RPMI7951 (cell line): ENCODE results near the gene ENOX1. TPM values are rescaled to one million over a fixed set of nuclear protein-coding genes. Genes with fewer than 3 reads are reported as not detected.

ENCODE experiments used
- DNase-seq: peaks from one replicate; pipeline ENCODE4 v3.0.0-alpha.2; 2012; ENCODE audit warnings: low read depth
- total RNA-seq: library from RNA; depleted of rRNA; stranded (reverse); fragments of >200 nt; shearing (Covaris generic); gene quantifications from 2 replicates; pipeline ENCODE4 v1.2.3, GENCODE V29; 2014

ENOX1 gene
- total RNA-seq, 1 experiment from 2014 or later: 2.6 TPM

- DNase-seq: peak; percentile 79
Measured at GRCh38 chr13:43785650-43786471, 911 bp downstream of the ENOX1 start.

- no peak for DNase-seq
Measured at GRCh38 chr13:43785261-43785649, 1.5 kb downstream of the ENOX1 start.

DNA sequence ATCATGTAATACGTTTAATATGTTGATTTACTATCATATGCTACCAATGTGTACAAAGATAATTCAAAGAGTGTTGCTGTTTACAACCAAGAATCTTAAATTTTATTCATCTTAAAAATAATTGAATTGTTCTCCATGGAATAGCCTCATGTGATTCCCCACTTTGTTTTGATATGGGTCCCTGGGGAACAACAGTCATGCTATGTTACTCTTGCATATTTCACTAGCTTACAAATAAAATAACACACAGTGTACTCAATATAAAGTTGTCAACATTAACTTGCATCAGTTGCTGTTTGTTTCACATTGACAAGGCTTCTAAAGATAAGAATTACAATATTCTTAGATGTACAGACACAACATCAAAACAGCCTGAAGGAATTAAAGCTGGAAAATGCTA is 2.3 kb downstream of the ENOX1 start:
- DNase-seq: no peak

DNA sequence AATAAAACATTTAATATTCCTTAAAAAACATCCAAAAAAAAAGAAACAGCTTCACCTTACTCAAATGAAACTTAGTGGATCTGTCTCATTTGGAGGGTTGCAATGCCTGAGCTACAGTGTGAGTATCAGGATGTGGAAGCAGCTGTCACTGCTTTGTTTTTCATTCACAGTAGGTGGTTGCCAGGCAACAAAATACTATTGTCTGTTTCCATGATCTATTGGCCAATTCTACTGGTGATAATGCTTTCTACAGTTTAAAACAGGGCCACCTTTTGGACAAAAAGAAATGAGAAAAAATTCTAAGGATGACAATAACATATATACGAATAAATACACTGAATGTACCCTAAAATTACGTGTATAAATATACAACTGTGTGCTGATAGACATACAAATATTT is 3.0 kb downstream of the ENOX1 start:
- peak; percentile 68 for DNase-seq

GRCh38 chr13:43782686-43783085 is 4.1 kb downstream of the ENOX1 start:
- DNase-seq: no peak

- DNase-seq: no peak
Measured at GRCh38 chr13:43780666-43781065, 6.1 kb downstream of the ENOX1 start.

GRCh38 chr13:43776501-43777079 is 10.2 kb downstream of the ENOX1 start:
- peak; percentile 62 for DNase-seq

DNA sequence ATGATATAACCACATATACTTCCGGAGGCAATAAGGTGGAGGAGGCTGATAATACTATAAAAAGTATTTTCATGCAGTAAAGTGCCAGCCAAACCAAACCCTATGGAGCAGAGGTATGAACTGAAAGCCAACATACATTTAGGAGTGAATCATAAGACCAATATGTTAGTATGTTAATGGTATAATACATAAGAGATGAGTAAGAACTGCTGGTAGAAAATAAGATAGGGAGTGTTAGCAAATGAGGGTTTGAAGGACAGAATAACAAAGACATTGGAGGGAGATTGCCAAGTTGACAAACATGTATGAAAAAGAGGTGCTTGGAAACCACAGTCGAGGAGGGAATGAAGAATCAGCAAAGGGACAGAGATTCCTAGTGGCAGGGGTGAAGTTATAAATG is 10.8 kb downstream of the ENOX1 start:
- DNase-seq: no peak

- no peak for DNase-seq
Measured at GRCh38 chr13:43773602-43774001, 13.2 kb downstream of the ENOX1 start.

- no peak for DNase-seq
Measured at GRCh38 chr13:43770871-43771270, 15.9 kb downstream of the ENOX1 start.

GRCh38 chr13:43769529-43769928 is 17.2 kb downstream of the ENOX1 start:
- DNase-seq: no peak

- DNase-seq: peak; percentile 6
Measured at GRCh38 chr13:43767341-43767931, 19.3 kb downstream of the ENOX1 start.

GRCh38 chr13:43766725-43767124 is 20.0 kb downstream of the ENOX1 start:
- DNase-seq: no peak

DNA sequence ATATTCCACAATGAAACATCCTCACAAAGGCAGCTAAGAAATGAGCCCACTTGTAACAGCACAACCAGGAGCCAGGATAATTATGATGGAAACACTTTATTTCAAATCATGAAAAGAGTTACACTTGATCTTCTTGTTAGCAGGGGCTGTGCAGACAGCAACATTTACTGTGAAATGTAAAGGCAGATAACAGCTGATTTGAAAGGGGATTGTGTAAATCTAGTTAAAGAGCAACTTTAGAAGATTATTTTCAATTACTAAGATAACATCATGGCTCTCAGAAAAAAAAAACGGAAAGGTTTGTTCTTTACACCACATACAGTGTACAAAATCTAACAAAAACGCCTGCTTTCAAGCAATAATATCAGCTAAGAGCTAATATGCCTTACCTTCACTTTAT is 22.4 kb downstream of the ENOX1 start:
- DNase-seq: no peak

- no peak for DNase-seq
Measured at GRCh38 chr13:43763143-43763759, 23.5 kb downstream of the ENOX1 start.

DNA sequence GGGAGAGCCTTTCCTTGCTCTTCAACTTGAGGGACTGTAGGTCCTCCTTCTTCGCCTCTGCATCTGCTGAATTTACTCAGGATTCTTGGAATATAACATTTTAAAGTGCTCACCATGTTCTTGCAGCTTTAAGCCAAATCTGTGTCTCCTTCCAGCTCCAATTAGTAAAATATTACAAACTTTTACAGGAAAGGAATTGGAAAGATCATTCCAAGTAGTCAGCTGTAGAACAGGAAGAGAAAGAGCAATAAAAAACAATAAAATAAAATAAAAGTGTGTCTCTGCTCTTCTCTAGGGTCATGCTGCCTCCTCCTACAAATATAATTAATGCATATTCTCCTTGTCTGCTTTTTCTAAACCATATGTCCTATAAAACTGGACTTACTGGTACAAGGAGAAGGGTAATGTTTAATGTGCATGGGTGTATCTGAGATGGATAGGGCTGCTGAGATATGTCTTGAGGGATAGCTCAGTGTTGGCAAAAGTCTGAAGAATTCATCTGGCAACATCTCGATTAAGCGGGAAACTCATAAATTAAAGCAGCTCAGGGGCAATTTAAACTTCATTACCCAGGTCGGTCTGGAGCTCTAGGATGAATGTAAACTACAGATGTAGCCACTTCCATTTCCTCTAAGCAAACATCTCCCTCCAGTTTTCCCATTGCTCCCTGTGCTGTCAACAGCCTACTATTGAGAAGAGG is 25.0 kb downstream of the ENOX1 start:
- no peak for DNase-seq

DNA sequence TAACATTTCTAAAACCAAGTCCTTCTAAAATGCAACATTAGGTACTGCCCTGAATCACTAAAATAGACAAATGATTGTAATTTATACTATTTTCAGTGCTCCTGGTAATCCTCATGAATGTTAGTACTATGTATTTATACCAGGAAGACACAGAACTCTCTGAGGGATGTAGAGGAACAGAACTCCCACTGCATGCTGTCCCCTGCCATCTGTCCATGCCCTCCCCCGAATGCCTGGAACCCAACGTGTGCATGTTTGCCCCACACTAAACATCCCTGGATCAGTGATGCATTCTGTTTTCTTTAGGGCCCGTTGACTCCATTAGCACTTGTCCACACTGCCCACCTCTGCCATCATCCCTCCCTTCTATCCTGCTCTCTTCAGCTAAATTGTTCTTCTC is 26.5 kb downstream of the ENOX1 start:
- no peak for DNase-seq

DNA sequence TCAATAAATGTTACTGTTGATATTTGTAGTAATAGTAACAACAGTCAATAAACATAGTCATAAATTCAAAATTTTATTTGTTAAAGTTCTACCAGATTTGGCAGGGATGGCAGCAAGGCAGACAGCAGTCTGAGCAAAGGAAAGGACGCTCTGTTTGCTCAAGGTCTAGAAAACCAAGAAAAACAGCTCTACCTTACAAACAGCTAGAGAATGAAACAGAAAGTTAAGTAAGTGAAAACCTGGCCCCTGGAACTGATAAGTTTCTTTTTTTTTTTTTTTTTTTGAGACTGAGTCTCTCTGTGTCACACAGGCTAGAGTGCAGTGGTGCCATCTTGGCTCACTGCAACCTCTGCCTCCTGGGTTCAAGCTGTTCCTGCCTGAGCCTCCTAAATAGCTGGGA is 27.9 kb downstream of the ENOX1 start:
- DNase-seq: no peak

GRCh38 chr13:43757266-43757665 is 29.5 kb downstream of the ENOX1 start:
- peak; percentile 4 for DNase-seq

- no peak for DNase-seq
Measured at GRCh38 chr13:43755844-43756243, 30.9 kb downstream of the ENOX1 start.

- DNase-seq: no peak
Measured at GRCh38 chr13:43751624-43752023, 35.1 kb downstream of the ENOX1 start.

- DNase-seq: no peak
Measured at GRCh38 chr13:43749503-43749902, 37.3 kb downstream of the ENOX1 start.
